HG03060 (cell line): ENCODE data around the gene NEAT1.

Experiments
- ATAC-seq: cut with Tn5 transposase; IDR thresholded peaks from one replicate; pipeline ENCODE4 v1.9.1; 2021; ENCODE audit warnings: low read depth, moderate number of reproducible peaks; ENCODE audit not compliant: unreplicated experiment

Gene NEAT1

GRCh38 chr11:65433657-65434056 is 11.1 kb downstream of the NEAT1 start:
- no peak for ATAC-seq

DNA sequence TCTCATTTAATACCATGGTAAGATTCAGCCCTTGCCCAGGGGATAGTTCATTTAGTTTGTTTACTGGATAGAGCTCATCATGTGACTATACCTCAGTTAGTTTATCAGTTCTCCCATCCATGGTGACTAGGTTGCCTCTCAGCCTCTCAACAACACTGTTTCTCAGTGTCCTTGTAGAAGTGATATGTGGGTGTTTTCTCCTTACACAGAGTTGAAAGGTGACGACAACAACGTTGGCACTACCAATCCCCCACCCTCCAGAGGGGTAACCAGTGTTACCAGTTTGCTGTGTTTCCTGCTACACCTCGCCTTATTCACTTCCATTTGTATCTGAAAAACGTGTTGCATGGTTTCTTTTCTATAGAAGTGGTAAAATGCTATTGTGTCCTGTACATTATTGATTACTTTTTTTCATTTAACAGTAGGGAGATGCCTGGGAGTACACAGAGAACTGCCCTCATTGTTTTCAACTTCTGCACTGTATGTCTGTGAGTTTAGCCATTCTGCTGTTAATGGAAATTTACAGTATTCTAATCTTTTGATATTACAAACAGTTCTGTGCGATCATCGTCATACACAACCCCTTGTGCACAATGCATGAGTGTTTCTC is 11.6 kb downstream of the NEAT1 start:
- no peak for ATAC-seq

DNA sequence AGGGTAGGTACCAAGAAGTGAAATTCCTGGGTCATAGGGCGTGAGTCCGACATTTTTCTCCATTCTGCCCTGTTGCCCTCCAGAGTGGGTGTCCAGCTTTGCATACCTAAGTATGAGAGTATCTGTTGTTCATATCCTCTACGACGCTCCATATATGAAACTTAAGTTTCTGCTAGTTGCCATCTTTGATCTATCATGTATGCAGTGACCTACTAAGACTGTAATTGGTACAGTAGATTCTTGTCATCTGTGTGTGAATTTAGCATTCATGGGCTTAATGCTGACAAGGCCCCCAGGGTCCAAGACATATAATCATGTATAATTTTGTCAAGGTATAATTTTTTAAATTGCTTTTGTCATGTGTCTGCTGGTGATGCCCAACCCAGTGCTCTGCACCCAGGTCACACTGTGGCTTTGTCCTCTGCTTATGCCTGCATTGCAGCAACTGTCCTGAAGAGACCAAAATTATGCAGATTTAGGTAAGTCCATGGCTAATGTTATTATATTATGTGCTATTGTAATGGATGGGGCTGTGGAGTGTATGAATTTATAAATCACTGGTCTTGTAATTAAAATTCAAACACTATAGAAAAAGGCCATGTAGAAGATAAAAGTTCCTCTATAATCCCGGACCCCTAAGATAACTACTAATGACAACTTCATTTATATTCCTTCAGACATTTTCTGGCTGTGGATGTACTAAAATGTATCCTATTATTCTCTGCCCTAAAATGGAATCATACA is 12.2 kb downstream of the NEAT1 start:
- ATAC-seq, result no peak

DNA sequence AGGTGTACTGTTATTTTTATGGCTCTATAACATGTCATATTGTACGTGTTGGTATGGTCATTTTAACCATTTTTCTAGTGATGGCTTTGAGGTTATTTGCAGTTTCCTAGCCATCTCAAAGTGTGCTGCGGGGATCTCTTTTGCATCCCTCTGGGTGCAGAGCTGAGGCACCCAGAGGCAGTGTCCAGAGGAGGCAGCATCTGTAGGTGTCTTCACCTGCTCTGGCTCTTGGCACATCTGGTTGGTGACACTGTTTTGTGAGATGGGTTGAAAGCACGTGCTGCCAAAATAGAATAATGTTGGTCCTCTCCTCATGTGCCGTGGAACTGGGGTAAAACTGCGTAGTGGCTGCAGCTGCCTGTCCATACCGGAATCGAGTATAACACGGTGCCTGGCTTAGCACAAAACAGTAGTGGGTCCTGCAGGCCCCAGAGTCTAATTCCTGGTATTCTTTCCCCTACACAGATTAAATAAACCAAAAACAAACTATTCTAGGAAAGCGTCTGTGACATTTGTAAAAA is 12.9 kb downstream of the NEAT1 start:
- no peak for ATAC-seq

GRCh38 chr11:65435981-65436411 is 13.4 kb downstream of the NEAT1 start:
- no peak for ATAC-seq

DNA sequence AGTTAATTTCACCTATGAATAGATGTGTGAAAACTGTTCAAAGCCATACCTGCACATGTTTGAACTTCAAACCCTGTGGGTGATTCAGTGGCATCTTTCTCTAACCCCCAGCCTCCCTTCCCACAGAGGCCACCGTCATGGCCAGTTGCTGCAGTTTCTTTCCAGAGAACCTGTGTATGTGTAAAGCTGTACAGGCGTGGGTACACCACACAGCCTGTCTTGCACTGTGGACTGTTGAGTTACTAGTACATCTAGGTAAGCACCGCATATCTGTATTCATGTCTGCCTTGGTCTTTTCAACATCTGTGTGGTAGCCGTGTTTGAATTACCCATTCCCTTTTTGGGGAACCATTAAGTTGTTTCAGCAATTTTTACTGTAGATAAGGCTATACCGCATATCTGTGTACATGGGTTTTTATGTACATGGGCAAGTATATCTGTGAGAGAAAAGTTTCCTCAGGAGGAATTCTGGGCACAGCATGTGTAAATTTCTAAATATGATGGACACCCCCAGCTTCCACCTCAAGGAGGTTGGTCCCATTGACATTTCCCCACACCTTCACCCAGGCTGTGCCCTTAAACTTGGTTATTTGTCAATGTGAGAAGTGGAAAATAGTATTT is 13.9 kb downstream of the NEAT1 start:
- no peak for ATAC-seq

DNA sequence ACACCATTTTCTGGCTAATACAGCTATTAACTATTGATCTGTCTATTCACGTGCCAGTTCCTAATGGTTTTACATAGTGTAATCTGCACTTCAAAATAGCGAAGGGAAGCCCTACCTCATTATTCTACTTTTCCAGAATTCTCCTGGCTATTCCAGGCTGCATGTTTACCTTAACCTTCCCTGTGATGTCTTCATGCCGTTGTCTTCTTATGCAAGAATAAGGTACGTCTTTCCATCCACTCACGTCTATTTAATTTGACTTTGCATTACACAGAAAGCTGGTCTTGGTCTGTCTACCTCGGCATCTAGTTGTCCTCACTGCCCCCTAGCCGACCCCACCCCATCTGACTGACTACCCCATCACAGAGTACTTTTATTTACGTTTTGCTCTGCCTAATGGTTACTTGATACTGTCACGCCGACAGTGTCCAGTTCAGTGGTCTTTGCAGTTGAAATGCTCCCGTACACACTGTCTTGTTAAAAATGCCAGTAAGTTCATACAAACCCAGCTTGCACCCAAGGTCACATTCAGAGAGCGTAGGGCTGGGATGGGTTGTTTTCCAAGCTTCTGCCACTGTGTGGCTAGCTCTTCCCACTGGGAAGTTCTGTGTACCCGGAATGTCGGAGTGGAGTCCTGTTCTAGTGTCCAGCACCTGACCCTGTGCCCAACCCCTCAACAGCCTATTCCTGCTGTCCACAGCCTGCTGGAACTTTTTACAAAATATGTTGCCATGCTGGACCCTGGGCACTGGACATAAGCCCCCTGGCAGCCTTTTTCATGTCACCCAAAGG is 15.0 kb downstream of the NEAT1 start:
- ATAC-seq, result no peak

- no peak for ATAC-seq
These were observed 15.9 kb downstream of the NEAT1 start for GRCh38 chr11:65438257-65439151.

- no peak for ATAC-seq
These were observed 17.0 kb downstream of the NEAT1 start for GRCh38 chr11:65439331-65440181.

GRCh38 chr11:65440831-65441499 is 18.4 kb downstream of the NEAT1 start:
- ATAC-seq, result no peak

- no peak for ATAC-seq
These were observed 20.3 kb downstream of the NEAT1 start for GRCh38 chr11:65442842-65443331.

DNA sequence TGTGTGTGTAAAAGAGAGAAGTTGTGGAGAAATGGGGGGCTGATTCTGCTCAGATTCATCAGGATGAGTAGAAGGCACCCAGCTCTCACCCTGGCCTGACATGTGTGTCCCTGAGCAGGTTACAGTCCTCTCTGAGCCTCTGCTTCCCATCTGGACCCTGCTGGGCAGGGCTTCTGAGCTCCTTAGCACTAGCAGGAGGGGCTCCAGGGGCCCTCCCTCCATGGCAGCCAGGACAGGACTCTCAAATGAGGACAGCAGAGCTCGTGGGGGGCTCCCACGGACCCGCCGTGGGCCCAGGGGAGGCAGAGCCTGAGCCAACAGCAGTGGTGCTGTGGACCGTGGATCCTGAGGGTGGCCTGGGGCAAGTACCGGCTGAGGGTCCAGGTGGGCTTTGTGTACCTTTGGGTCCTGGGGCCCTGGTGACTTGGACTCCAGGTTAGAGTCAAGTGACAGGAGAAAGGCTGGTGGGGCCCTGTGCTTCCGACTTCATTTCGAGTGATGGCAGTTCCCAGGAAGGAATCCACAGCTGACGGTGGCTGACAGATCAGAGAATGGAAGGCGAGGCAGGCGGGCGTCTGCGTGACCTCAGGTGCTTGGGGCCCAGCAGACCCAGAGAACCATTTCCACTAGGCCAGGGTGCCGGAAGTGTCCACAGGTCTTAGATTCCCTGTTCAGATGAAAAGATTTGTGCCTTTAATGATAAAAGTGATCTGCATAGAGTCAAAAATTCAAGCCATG is 21.9 kb downstream of the NEAT1 start:
- ATAC-seq, result no peak

- ATAC-seq, result no peak
These were observed 22.6 kb downstream of the NEAT1 start for GRCh38 chr11:65445101-65445603.

GRCh38 chr11:65445604-65446445 is 23.2 kb downstream of the NEAT1 start:
- ATAC-seq, result no peak

DNA sequence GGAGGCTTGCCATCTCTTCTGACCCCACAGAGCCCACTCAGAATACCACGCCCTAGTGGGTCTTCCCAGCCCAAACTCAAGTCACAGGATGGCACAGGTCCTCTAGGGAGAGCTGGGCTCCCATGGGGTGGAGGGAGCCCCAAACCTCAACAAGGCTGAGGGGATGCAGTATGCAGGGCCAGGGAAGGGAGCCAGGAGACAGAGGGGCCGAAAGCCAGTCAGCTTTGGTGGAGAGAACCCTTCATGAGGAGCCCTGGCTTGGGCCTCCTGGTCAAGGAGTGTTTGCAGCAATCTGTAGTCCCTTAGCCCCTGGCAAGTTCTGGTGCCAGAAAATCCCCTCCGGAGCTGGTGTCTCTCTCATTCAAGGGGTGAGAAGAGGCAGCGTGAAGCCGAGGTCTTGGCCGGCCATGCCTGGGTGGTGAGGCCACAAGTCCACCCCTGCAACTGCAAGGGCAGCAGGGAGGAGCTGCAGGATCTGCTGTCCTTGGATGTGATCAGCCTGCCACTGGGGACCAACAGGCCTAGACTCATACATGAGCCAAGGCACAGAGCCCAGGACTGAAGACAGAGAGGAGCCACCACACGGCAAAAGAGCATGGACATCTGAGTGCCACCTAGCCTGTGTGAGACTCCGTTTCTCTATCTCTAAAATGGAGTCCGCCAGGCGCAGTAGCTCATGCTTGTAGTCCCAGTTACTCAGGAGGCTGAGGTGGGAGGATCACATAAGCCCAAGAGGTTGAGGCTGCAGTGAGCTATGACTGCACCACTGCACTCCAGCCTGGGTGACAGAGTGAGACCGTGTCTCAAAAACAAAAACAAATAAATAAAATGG is 24.1 kb downstream of the NEAT1 start:
- no peak for ATAC-seq

DNA sequence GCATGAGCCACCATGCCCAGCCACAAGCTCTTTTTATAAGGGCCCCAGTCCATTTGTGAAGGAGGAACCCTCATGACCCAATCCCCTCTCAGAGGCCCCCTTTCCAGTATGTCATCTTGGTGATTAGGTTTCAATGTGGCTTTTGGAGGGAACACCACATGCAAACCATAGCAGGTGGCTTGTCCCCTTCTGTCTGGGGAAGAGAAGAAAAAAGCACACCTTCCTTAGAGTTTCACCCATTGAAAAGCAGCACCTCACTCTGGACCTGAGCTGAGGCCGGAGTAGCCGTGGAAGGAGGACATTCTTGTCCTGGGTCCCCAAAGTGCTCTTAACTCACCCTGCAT is 25.4 kb downstream of the NEAT1 start:
- ATAC-seq, result no peak
